ENCODE results near the gene NSA2.
"Not testable (repeated sequence)": the region's sequence is repeated elsewhere in the genome, so short reads cannot be mapped to it uniquely, and the experiment has no call there.

The NSA2 gene

DNA sequence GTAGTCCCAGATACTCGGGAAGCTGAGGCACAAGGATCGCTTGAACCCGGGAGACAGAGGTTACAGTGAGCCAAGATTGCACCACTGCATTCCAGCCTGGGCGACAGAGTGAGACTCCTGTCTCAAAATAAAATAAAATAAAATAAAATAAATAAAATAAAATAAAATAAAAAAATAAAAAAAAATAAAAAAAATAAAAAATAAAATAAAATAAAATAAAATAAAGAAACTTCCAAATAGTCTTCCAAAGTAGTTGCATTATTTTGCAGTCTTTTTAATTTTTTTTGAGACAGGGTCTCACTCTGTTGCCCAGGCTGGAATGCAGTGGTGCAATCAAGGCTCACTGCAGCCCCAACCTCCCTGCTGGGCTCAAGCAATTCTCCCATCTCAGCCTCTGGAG, 18.3 kb upstream of the NSA2 start:
- not testable (repeated sequence) for H3K23ac ChIP-seq (ENCODE audit: low read length); H2BK120ac ChIP-seq (ENCODE audit: low read depth, low read length); H3K79me2 ChIP-seq (ENCODE audit: control insufficient read depth, insufficient read depth, low read length); H3K18ac ChIP-seq (ENCODE audit: low read length); H3K56ac ChIP-seq (ENCODE audit: low read length); H2AK5ac ChIP-seq (ENCODE audit: low read length); H3K79me1 ChIP-seq (ENCODE audit: low read length); DNase-seq; H3K4ac ChIP-seq (ENCODE audit: low read depth, low read length); H3K4me3 ChIP-seq (ENCODE audit: low read length); H3K27ac ChIP-seq (ENCODE audit: low read depth, low read length); H3K4me2 ChIP-seq (ENCODE audit: low read length); H4K8ac ChIP-seq (ENCODE audit: low read depth, low read length); H3K9ac ChIP-seq (ENCODE audit: low read length); H2BK5ac ChIP-seq (ENCODE audit: low read length); H4K5ac ChIP-seq (ENCODE audit: low read length); H3K4me1 ChIP-seq (ENCODE audit: control insufficient read depth, low read depth, low read length); H3K36me3 ChIP-seq (ENCODE audit: control insufficient read depth, insufficient read depth, low read length); H2BK15ac ChIP-seq (replicated peaks; ENCODE audit: low read depth); H3K27me3 ChIP-seq (ENCODE audit: insufficient read depth, low read length, poor library complexity)
- no CpG with 5 or more reads among the region's 4 CpGs for WGBS (ENCODE audit: extremely low coverage, insufficient coverage, low lambda C conversion rate)

DNA sequence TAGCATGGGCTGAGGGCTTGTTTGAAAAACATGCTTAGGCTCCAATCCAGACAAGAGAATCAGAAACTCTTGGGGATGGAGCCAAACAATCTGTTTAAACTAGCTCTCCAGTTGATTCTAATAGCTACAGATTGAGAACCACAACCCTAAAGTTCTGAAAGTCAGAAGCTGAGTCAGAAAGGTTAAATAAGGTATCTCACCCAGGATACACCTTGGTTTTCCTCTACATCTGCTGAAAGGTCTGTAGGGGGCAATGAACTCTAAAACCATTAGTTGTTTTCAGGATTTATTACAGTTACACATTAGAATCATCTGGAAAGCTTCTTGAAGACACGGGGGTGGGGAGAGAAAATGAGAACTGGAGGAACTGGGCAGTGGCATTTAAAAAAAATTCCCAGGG, 5.8 kb upstream of the NSA2 start:
- Histone ChIP-seq H2AK5ac (ENCODE audit: low read length) (no peak overlapping the region), H4K8ac (ENCODE audit: low read depth, low read length) (no peak overlapping the region), H3K9ac (ENCODE audit: low read length) (no peak overlapping the region), H3K79me1 (ENCODE audit: low read length) (peaks cover 3% of the 10 kb centered on the region), H2BK15ac (replicated peaks; ENCODE audit: low read depth) (no peak overlapping the region), H3K27me3 (ENCODE audit: insufficient read depth, low read length, poor library complexity) (no peaks in the 10 kb centered on the region), H3K4me3 (ENCODE audit: low read length) (no peak overlapping the region), H3K4me2 (ENCODE audit: low read length) (no peak overlapping the region), H3K18ac (ENCODE audit: low read length) (no peak overlapping the region), H3K4ac (ENCODE audit: low read depth, low read length) (no peak overlapping the region), H4K5ac (ENCODE audit: low read length) (no peak overlapping the region), H3K27ac (ENCODE audit: low read depth, low read length) (no peak overlapping the region), H3K36me3 (ENCODE audit: control insufficient read depth, insufficient read depth, low read length) (peaks cover 2% of the 10 kb centered on the region), H2BK120ac (ENCODE audit: low read depth, low read length) (no peak overlapping the region), H2BK5ac (ENCODE audit: low read length) (no peak overlapping the region), H3K4me1 (ENCODE audit: control insufficient read depth, low read depth, low read length) (no peaks in the 10 kb centered on the region), H3K56ac (ENCODE audit: low read length) (no peak overlapping the region), H3K79me2 (ENCODE audit: control insufficient read depth, insufficient read depth, low read length) (peaks cover 8% of the 10 kb centered on the region), H3K23ac (ENCODE audit: low read length) (no peak overlapping the region)
- DNase-seq, result no peak
- no CpG with 5 or more reads among the region's 1 CpG for WGBS (ENCODE audit: extremely low coverage, insufficient coverage, low lambda C conversion rate)

DNA sequence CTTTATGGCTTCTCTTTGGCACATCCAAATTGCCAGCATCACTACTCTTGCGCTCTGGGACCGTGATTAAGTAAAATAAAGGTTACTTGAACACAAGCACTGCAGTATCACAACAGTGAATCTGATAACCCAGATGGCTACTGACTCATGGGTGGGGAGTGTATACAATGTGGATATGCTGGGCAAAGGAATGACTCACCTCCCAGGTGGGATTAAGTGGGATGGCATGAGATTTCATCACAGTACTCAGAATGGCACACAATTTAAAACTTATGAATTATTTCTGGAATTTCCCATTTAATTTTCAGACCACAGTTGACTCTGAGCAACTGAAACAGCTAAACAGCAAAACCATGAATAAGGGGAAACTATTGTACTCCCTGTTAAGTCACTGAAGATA, 4.5 kb upstream of the NSA2 start:
- Histone ChIP-seq H4K8ac (ENCODE audit: low read depth, low read length) (no peak overlapping the region), H3K36me3 (ENCODE audit: control insufficient read depth, insufficient read depth, low read length) (no peaks in the 10 kb centered on the region), H2BK120ac (ENCODE audit: low read depth, low read length) (no peak overlapping the region), H2AK5ac (ENCODE audit: low read length) (no peak overlapping the region), H3K27ac (ENCODE audit: low read depth, low read length) (no peak overlapping the region), H3K23ac (ENCODE audit: low read length) (no peak overlapping the region), H3K79me2 (ENCODE audit: control insufficient read depth, insufficient read depth, low read length) (peaks cover 16% of the 10 kb centered on the region), H3K18ac (ENCODE audit: low read length) (no peak overlapping the region), H3K4me1 (ENCODE audit: control insufficient read depth, low read depth, low read length) (no peaks in the 10 kb centered on the region), H3K4me2 (ENCODE audit: low read length) (no peak overlapping the region), H3K56ac (ENCODE audit: low read length) (no peak overlapping the region), H3K4ac (ENCODE audit: low read depth, low read length) (no peak overlapping the region), H2BK15ac (replicated peaks; ENCODE audit: low read depth) (no peak overlapping the region), H2BK5ac (ENCODE audit: low read length) (no peak overlapping the region), H3K9ac (ENCODE audit: low read length) (no peak overlapping the region), H3K79me1 (ENCODE audit: low read length) (peaks cover 3% of the 10 kb centered on the region), H3K27me3 (ENCODE audit: insufficient read depth, low read length, poor library complexity) (no peaks in the 10 kb centered on the region), H3K4me3 (ENCODE audit: low read length) (no peak overlapping the region), H4K5ac (ENCODE audit: low read length) (no peak overlapping the region)
- WGBS (ENCODE audit: extremely low coverage, insufficient coverage, low lambda C conversion rate), result no CpG with 5 or more reads among the region's 2 CpGs
- peak; percentile 61 for DNase-seq

DNA sequence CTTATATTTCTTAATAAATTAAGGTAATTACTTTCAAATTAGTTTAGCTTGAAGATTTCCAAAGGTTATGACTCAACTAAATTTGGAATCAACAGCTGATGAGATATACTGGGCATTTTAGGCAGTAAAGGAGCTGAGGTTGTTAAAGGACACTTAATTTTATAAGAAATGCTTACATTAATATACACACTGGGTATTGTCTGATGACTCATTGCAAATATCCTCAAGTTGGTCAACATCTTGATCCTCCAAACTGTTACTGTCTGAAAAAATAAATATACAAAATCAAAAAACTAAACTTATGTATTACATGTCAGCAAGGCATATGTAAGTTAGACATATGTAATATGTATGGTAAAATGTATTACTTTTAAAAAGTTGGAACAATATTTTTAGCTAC, 3.5 kb upstream of the NSA2 start:
- Histone ChIP-seq H3K4me3 (ENCODE audit: low read length) (no peak overlapping the region), H3K4me1 (ENCODE audit: control insufficient read depth, low read depth, low read length) (peaks cover 5% of the 10 kb centered on the region), H2BK120ac (ENCODE audit: low read depth, low read length) (no peak overlapping the region), H3K27ac (ENCODE audit: low read depth, low read length) (no peak overlapping the region), H3K79me1 (ENCODE audit: low read length) (peaks cover 7% of the 10 kb centered on the region), H2BK5ac (ENCODE audit: low read length) (no peak overlapping the region), H3K18ac (ENCODE audit: low read length) (no peak overlapping the region), H3K4me2 (ENCODE audit: low read length) (no peak overlapping the region), H3K79me2 (ENCODE audit: control insufficient read depth, insufficient read depth, low read length) (peaks cover 23% of the 10 kb centered on the region), H3K27me3 (ENCODE audit: insufficient read depth, low read length, poor library complexity) (no peaks in the 10 kb centered on the region), H3K4ac (ENCODE audit: low read depth, low read length) (no peak overlapping the region), H4K5ac (ENCODE audit: low read length) (no peak overlapping the region), H3K36me3 (ENCODE audit: control insufficient read depth, insufficient read depth, low read length) (no peaks in the 10 kb centered on the region), H3K9ac (ENCODE audit: low read length) (no peak overlapping the region), H2AK5ac (ENCODE audit: low read length) (no peak overlapping the region), H2BK15ac (replicated peaks; ENCODE audit: low read depth) (no peak overlapping the region), H3K23ac (ENCODE audit: low read length) (no peak overlapping the region), H3K56ac (ENCODE audit: low read length) (no peak overlapping the region), H4K8ac (ENCODE audit: low read depth, low read length) (no peak overlapping the region)
- no peak for DNase-seq

DNA sequence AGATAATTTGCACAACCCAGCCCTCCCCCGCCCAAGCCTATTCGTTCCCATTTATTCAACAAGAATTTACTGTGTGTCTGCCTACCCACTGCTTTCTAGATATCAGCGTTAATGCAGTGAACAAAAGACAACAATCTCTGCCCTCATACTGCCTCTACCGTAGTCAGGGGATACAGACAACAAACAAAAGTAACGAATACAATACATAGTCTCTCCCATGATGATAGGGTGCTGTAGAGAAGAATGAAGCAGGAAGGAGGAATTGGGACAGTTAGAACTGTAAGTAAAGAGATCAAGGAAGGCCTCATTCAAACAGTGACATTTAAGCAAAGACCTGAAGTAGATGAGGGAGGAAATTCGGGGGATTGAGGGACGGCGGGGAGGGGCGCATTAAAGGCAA, 1.8 kb upstream of the NSA2 start:
- Histone ChIP-seq H3K4me3 (ENCODE audit: low read length) (no peak overlapping the region), H3K56ac (ENCODE audit: low read length) (peak overlapping the region; percentile 36), H3K23ac (ENCODE audit: low read length) (no peak overlapping the region), H4K5ac (ENCODE audit: low read length) (no peak overlapping the region), H2BK15ac (replicated peaks; ENCODE audit: low read depth) (no peak overlapping the region), H3K9ac (ENCODE audit: low read length) (peak overlapping the region; percentile 20), H4K8ac (ENCODE audit: low read depth, low read length) (no peak overlapping the region), H2BK120ac (ENCODE audit: low read depth, low read length) (no peak overlapping the region), H3K27ac (ENCODE audit: low read depth, low read length) (peak overlapping the region; percentile 23), H2AK5ac (ENCODE audit: low read length) (no peak overlapping the region), H3K27me3 (ENCODE audit: insufficient read depth, low read length, poor library complexity) (no peaks in the 10 kb centered on the region), H3K4ac (ENCODE audit: low read depth, low read length) (no peak overlapping the region), H3K79me2 (ENCODE audit: control insufficient read depth, insufficient read depth, low read length) (peaks cover 23% of the 10 kb centered on the region), H3K4me1 (ENCODE audit: control insufficient read depth, low read depth, low read length) (peaks cover 5% of the 10 kb centered on the region), H3K18ac (ENCODE audit: low read length) (no peak overlapping the region), H3K36me3 (ENCODE audit: control insufficient read depth, insufficient read depth, low read length) (no peaks in the 10 kb centered on the region), H3K4me2 (ENCODE audit: low read length) (no peak overlapping the region), H3K79me1 (ENCODE audit: low read length) (peaks cover 7% of the 10 kb centered on the region), H2BK5ac (ENCODE audit: low read length) (no peak overlapping the region)
- no CpG with 5 or more reads among the region's 9 CpGs for WGBS (ENCODE audit: extremely low coverage, insufficient coverage, low lambda C conversion rate)
- DNase-seq, result peak; percentile 96

DNA sequence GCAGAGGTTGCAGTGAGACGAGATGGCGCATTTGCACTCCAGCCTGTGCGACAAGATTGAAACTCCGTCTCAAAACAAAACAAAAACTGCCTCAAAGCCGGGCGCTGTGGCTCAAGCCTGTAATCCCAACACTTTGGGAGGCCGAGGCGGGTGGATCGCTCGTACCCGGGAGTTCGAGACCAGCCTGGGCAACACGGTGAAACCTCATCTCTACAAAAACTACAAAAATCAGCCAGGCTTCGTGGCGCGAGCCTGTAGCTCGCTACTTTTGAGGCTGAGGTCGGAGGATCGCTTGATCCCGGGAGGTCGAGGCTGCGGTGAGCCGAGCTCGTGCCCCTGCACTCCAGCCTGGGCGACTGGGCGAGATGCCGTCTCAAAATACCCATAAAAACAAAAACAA, 1.1 kb upstream of the NSA2 start:
- peaks cover 5% of the 10 kb centered on the region for H3K4me1 ChIP-seq (ENCODE audit: control insufficient read depth, low read depth, low read length)
- no peak for DNase-seq
- no peak overlapping the region for H3K18ac ChIP-seq (ENCODE audit: low read length)
- no peak overlapping the region for H2AK5ac ChIP-seq (ENCODE audit: low read length)
- H3K9ac ChIP-seq (ENCODE audit: low read length), result peak overlapping the region; percentile 90
- H3K4ac ChIP-seq (ENCODE audit: low read depth, low read length), result peak overlapping the region; percentile 62
- H3K79me2 ChIP-seq (ENCODE audit: control insufficient read depth, insufficient read depth, low read length), result peaks cover 23% of the 10 kb centered on the region
- peaks cover 7% of the 10 kb centered on the region for H3K79me1 ChIP-seq (ENCODE audit: low read length)
- no peak overlapping the region for H2BK15ac ChIP-seq (replicated peaks; ENCODE audit: low read depth)
- peak overlapping the region; percentile 55 for H3K4me2 ChIP-seq (ENCODE audit: low read length)
- peak overlapping the region; percentile 26 for H3K27ac ChIP-seq (ENCODE audit: low read depth, low read length)
- H2BK5ac ChIP-seq (ENCODE audit: low read length), result no peak overlapping the region
- WGBS (ENCODE audit: extremely low coverage, insufficient coverage, low lambda C conversion rate), result no CpG with 5 or more reads among the region's 27 CpGs
- H4K8ac ChIP-seq (ENCODE audit: low read depth, low read length), result no peak overlapping the region
- H3K56ac ChIP-seq (ENCODE audit: low read length), result peak overlapping the region; percentile 80
- H3K4me3 ChIP-seq (ENCODE audit: low read length), result no peak overlapping the region
- no peak overlapping the region for H3K23ac ChIP-seq (ENCODE audit: low read length)
- H4K5ac ChIP-seq (ENCODE audit: low read length), result no peak overlapping the region
- no peak overlapping the region for H2BK120ac ChIP-seq (ENCODE audit: low read depth, low read length)
- H3K36me3 ChIP-seq (ENCODE audit: control insufficient read depth, insufficient read depth, low read length), result no peaks in the 10 kb centered on the region
- no peaks in the 10 kb centered on the region for H3K27me3 ChIP-seq (ENCODE audit: insufficient read depth, low read length, poor library complexity)
